AG04450 (cell line): Measurements from ENCODE around the gene RBM4B. TPM values are rescaled to one million over a fixed set of nuclear protein-coding genes. Genes with fewer than 3 reads are reported as not detected.

Experiments
- CTCF ChIA-PET: fragments of 300-600, 350-600 bp; formaldehyde crosslinking; extraction: SDS; loops from one replicate; lab custom pipeline; 2022; ENCODE audit warnings: antibody characterized with exemption, inconsistent platforms; lab: Charles Lee
- POLR2A ChIA-PET: fragments of 350-600 bp; formaldehyde crosslinking; extraction: SDS; loops from one replicate; lab custom pipeline; 2021; ENCODE audit warnings: antibody characterized with exemption, inconsistent platforms; lab: Yijun Ruan, JAX
- DNase-seq: peaks from one replicate; pipeline ENCODE4 v3.0.0-alpha.2; 2011; ENCODE audit warnings: low read depth, low spot score
- H3K27ac ChIP-seq: one replicate; pipeline ENCODE4 v1.5.1; 2012; ENCODE audit warnings: low read depth, low read length, control low read depth
- H3K27me3 ChIP-seq: one replicate; pipeline ENCODE4 v1.6.0; 2012; ENCODE audit warnings: low read length; ENCODE audit not compliant: control insufficient read depth, insufficient read depth
- H3K4me3 ChIP-seq: 2 replicates; pipeline ENCODE4 v1.5.1; 2011; ENCODE audit warnings: mild to moderate bottlenecking, low read depth, low read length, control low read depth
- H3K9me3 ChIP-seq: 2 replicates; pipeline ENCODE4 v1.5.1; 2012; ENCODE audit warnings: low read length; ENCODE audit not compliant: control insufficient read depth, insufficient read depth
- CTCF ChIP-seq: IDR thresholded peaks from 2 replicates; pipeline ENCODE4 v1.5.1; 2011; ENCODE audit warnings: low read depth, low read length, control low read depth, inconsistent platforms
- polyA plus RNA-seq: library from polyadenylated mRNA; depleted of rRNA; stranded (reverse); fragments of >200 nt; gene quantifications from 2 replicates; pipeline ENCODE4 v1.2.3, GENCODE V29; 2011

Gene RBM4B
- polyA plus RNA-seq, 1 experiment: 43.8 TPM

GRCh38 chr11:66632952-66633351, 44.7 kb downstream of the RBM4B start:
- TF ChIP-seq CTCF: no peak
- Histone ChIP-seq H3K27ac (no peak overlapping the region), H3K27me3 (no peaks in the 10 kb centered on the region), H3K4me3 (no peak overlapping the region), H3K9me3 (no peaks in the 10 kb centered on the region)
- ChIA-PET CTCF (no interaction called here), POLR2A (no interaction called here)
- DNase-seq: no peak

DNA sequence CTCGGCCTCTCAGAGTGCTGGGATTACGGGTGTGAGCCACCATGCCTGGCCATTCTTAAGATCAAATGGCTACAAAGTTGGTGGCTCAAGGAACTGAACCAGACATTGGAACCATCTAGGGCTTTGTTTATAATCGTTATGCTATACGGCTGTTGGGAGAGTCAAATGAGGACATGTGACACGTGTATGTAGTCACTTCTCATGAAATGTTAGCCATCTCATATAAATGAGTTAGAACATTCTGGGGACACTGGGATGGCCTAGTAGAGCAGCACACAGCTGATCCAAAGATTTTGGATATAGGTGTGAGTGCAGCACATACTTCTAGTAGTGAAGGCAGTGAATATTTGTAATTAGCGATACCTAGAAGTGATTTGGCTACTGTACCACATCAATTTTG, 45.8 kb downstream of the RBM4B start:
- TF ChIP-seq CTCF: no peak
- ChIA-PET CTCF (no interaction called here), POLR2A (no interaction called here)
- H3K9me3 ChIP-seq: no peaks in the 10 kb centered on the region
- DNase-seq: no peak
- no peaks in the 10 kb centered on the region for H3K27me3 ChIP-seq
- H3K4me3 ChIP-seq: no peak overlapping the region
- no peak overlapping the region for H3K27ac ChIP-seq

DNA sequence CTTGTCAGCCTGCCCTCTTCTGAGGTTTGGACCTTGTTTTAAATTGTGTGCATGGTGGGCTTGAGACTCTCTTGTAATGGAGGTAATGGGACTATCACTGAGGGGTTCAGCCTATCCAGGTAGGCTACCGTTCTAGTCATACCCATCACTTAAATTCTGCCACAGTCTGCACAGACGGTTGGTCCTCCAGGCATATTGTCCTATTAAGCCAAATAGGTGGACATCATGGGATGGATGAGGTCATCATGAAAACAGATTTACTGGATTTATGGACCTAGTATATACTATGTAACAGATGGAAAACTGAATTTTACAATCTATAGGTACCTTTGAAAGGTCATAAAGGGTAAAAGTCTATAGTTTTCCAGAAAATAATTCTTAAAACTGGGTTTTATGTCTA, 48.3 kb downstream of the RBM4B start:
- H3K4me3 ChIP-seq: no peak overlapping the region
- TF ChIP-seq CTCF: no peak
- H3K9me3 ChIP-seq: no peaks in the 10 kb centered on the region; the same call in 1 of the 2 replicates
- ChIA-PET CTCF (no interaction called here), POLR2A (interaction anchor here (1.3 kb wide), 1 partner anchor 8 kb away, joined by 3 read pairs; no protein-coding TSS in a partner anchor)
- DNase-seq: no peak
- no peaks in the 10 kb centered on the region for H3K27me3 ChIP-seq
- no peak overlapping the region for H3K27ac ChIP-seq

DNA sequence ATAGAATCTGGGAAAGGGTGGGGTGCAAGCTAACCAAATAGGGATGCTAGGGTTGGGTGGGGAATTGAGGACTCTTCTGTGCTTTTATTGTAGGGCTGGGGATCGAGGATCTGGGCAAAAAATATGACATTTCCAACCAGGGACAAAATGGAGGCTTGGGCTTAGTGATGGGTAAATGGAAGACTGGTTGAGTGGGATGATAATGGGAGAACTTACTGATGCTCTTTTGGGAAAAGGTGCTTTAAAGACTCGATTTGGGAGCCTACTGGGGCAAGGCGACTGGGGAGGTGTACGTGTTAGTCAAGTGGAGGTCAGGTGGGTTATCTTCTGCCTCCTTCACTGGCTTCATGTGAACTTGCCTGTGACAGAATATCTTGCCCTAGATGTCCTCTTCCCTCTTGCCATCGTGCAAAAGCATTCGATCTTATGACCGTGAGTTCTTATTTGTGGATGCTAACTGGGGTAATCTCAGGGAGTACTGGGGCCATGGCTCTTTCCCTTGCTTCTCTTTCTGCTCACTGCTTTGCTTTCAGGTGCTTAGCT, 49.6 kb downstream of the RBM4B start:
- CTCF ChIA-PET: no interaction called here

More for the DNA sequence above, 49.6 kb downstream of the RBM4B start:
- H3K4me3 ChIP-seq: no peak overlapping the region
- no peaks in the 10 kb centered on the region for H3K27me3 ChIP-seq
- TF ChIP-seq CTCF: no peak
- no peaks in the 10 kb centered on the region; the same call in 1 of the 2 replicates for H3K9me3 ChIP-seq
- no peak overlapping the region for H3K27ac ChIP-seq
- POLR2A ChIA-PET: no interaction called here
- no peak for DNase-seq
